SK-N-MC (cell line): Measurements from ENCODE around the gene PCDHB8.

Source experiments
- EZH2 ChIP-seq: fragments of 200-600 bp; sonication (generic); IDR thresholded peaks from one replicate; pipeline ENCODE4 v1.6.1; 2017; ENCODE audit warnings: antibody characterized with exemption
- FOXP2 ChIP-seq: optimal IDR thresholded peaks from 2 replicates; pipeline ENCODE3; 2011; ENCODE audit warnings: mild to moderate bottlenecking, moderate library complexity; ENCODE audit not compliant: insufficient read depth; ENCODE audit errors: extremely low read length, control extremely low read depth
- POLR2AphosphoS5 ChIP-seq: IDR thresholded peaks from 2 replicates; pipeline ENCODE4 v1.6.1; 2012; ENCODE audit warnings: mild to moderate bottlenecking, low read depth, low read length, borderline replicate concordance

DNA sequence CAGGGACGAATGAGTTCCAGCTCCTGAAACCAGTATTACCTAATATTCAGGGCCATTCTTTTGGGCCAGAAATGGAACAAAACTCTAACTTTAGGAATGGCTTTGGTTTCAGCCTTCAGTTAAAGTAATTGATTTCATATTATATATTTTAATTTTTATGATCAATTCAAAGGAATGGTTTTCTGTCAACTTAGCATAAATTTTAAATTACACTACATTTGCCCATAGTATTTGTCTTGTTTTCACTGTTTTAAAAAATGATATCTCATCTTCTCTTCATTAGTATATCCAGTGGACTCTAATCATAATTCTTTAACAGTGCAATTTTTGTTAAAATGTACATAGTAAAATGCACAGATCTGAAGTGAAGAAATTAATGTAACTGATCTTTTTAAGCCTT is 2.7 kb downstream of the PCDHB8 start:
- TF ChIP-seq EZH2 (no peak), POLR2AphosphoS5 (no peak), FOXP2 (no peak)
